Posterior cingulate gyrus (tissue), 11 donors: ENCODE measurements around the gene GLUD1.
A peak's percentile ranks its signal among the peaks of the same experiment; 100 is the strongest.
"Not testable (repeated sequence)": the region's sequence is repeated elsewhere in the genome, so short reads cannot be mapped to it uniquely, and the experiment has no call there.

Experiments
- DNase-seq, 10 donors: peaks; one replicate each; pipeline versions ENCODE4 v3.0.0 to v3.0.0-alpha.2; 2020 to 2021; ENCODE audit warnings: mixed read lengths in 3 of 10
- intact Hi-C: fragments of 100-400 bp; cut with DNase I; formaldehyde crosslinking; loops from one replicate; pipeline ENCODE4 v1.15.1; 2023

Gene GLUD1

GRCh38 chr10:87094373-87095235 lies at the start of gene GLUD1, which contains the start of gene SHLD2:
Gene GLUD1 (minus strand): TSS chr10:87094843. CDS start chr10:87094769, 74 bp downstream.
Gene SHLD2 (plus strand): TSS chr10:87095206. CDS start chr10:87151355, 56,149 bp downstream.
- peak; percentile 77 to 98 (median 84) for DNase-seq
- intact Hi-C loops: loop anchor here (2.0 to 5.0 kb wide), 3 partner anchors 42 to 340 kb away; partner anchors contain the start of gene ADIRF

- intact Hi-C loops: not testable (repeated sequence)
Observed at GRCh38 chr10:87143109-87143418, 48.4 kb upstream of the GLUD1 start.

GRCh38 chr10:87142230-87143108 lies 47.8 kb upstream of the GLUD1 start:
- DNase-seq, intact Hi-C loops: not testable (repeated sequence)

More at GRCh38 chr10:87143109-87143418, 48.4 kb upstream of the GLUD1 start:
- DNase-seq: not testable (repeated sequence)

- intact Hi-C loops, DNase-seq: not testable (repeated sequence)
Observed at GRCh38 chr10:87137478-87137877, 42.8 kb upstream of the GLUD1 start.

GRCh38 chr10:87134440-87134839 lies 39.8 kb upstream of the GLUD1 start:
- DNase-seq, intact Hi-C loops: not testable (repeated sequence)

- intact Hi-C loops, DNase-seq: not testable (repeated sequence)
Observed at GRCh38 chr10:87133936-87134335, 39.3 kb upstream of the GLUD1 start.

- DNase-seq, intact Hi-C loops: not testable (repeated sequence)
Observed at GRCh38 chr10:87132176-87132575, 37.5 kb upstream of the GLUD1 start.

- intact Hi-C loops, DNase-seq: not testable (repeated sequence)
Observed at GRCh38 chr10:87127607-87128156, 33.0 kb upstream of the GLUD1 start.

GRCh38 chr10:87127048-87127447 lies 32.4 kb upstream of the GLUD1 start:
- intact Hi-C loops, DNase-seq: not testable (repeated sequence)

- intact Hi-C loops, DNase-seq: not testable (repeated sequence)
Observed at GRCh38 chr10:87123351-87123750, 28.7 kb upstream of the GLUD1 start.

GRCh38 chr10:87119029-87119428 lies 24.4 kb upstream of the GLUD1 start:
- intact Hi-C loops: not testable (repeated sequence)

GRCh38 chr10:87118122-87118521 lies 23.5 kb upstream of the GLUD1 start:
- DNase-seq, intact Hi-C loops: not testable (repeated sequence)

More at GRCh38 chr10:87119029-87119428, 24.4 kb upstream of the GLUD1 start:
- not testable (repeated sequence) for DNase-seq

- no peak for DNase-seq
- intact Hi-C loops: no loop called here
Observed at GRCh38 chr10:87105446-87106124, 10.9 kb upstream of the GLUD1 start.

GRCh38 chr10:87104727-87105126 lies 10.1 kb upstream of the GLUD1 start:
- intact Hi-C loops, DNase-seq: not testable (repeated sequence)

GRCh38 chr10:87101996-87102395 lies 7.4 kb upstream of the GLUD1 start:
- no peak for DNase-seq
- intact Hi-C loops: no loop called here

GRCh38 chr10:87095236-87095945 lies 748 bp upstream of the GLUD1 start:
- DNase-seq: peak; percentile 53 to 95 (median 70)
- intact Hi-C loops: loop anchor here (2.0 to 5.0 kb wide), 3 partner anchors 43 to 341 kb away; partner anchors contain the start of gene ADIRF

GRCh38 chr10:87093632-87094372 lies 841 bp downstream of the GLUD1 start:
- DNase-seq: peak; percentile 27 to 93 (median 52)
- intact Hi-C loops: loop anchor here (2.0 kb wide), 2 partner anchors 41 to 339 kb away; no protein-coding TSS in a partner anchor

GRCh38 chr10:87092861-87093631 lies 1.6 kb downstream of the GLUD1 start:
- intact Hi-C loops: no loop called here
- no peak for DNase-seq
